ENCODE measurements around the gene SLC25A21. TPM values are rescaled to one million over a fixed set of nuclear protein-coding genes. Genes with fewer than 3 reads are reported as not detected.

SLC25A21 gene
- total RNA-seq, 4 donors from 2014 or later, result 0.82 to 11.1 TPM; not detected in 2

- in situ Hi-C loops (cut with MboI; ENCODE audit: low pct_ligation_motif_present in 1 of 4, low pct_unique_long_range_greater_than_20kb in 1 of 4, low sequenced_read_pairs in 3 of 4) (no loop called here), intact Hi-C loops (cut with DNase I; ENCODE audit: low total_unique reads) (no loop called here)
- Histone ChIP-seq H3K27me3 (no peaks in the 10 kb centered on the region), H3K9me3 (no peaks in the 10 kb centered on the region), H3K27ac (no peak overlapping the region), H3K36me3 (no peaks in the 10 kb centered on the region), H3K4me3 (no peak overlapping the region), H3K4me1 (no peaks in the 10 kb centered on the region)
- no peak for TF ChIP-seq EP300 (IDR thresholded peaks at IDR 0.05; ENCODE audit: low read depth)
- TF ChIP-seq POLR2A (IDR thresholded peaks at IDR 0.05), result no peak
- no peak for TF ChIP-seq CTCF (IDR thresholded peaks at IDR 0.05)
- no peak for TF ChIP-seq POLR2AphosphoS5 (IDR thresholded peaks at IDR 0.05)
- 78 to 79% methylated on average over 4 of the region's 4 CpGs for WGBS, 2 donors (ENCODE audit: low coverage in 1 of 2)
- DNase-seq, result no peak
Observed at GRCh38 chr14:36996133-36996856, 176.1 kb downstream of the SLC25A21 start.

GRCh38 chr14:36989806-36990205, 182.6 kb downstream of the SLC25A21 start:
- in situ Hi-C loops (cut with MboI; ENCODE audit: low pct_ligation_motif_present in 1 of 4, low pct_unique_long_range_greater_than_20kb in 1 of 4, low sequenced_read_pairs in 3 of 4), result no loop called here

GRCh38 chr14:36988989-36989388, 183.4 kb downstream of the SLC25A21 start:
- no peak for DNase-seq
- H3K36me3 ChIP-seq, result no peaks in the 10 kb centered on the region
- intact Hi-C loops (cut with DNase I; ENCODE audit: low total_unique reads) (no loop called here), in situ Hi-C loops (cut with MboI; ENCODE audit: low pct_ligation_motif_present in 1 of 4, low pct_unique_long_range_greater_than_20kb in 1 of 4, low sequenced_read_pairs in 3 of 4) (no loop called here)
- H3K27me3 ChIP-seq, result no peaks in the 10 kb centered on the region
- no peaks in the 10 kb centered on the region for H3K9me3 ChIP-seq
- TF ChIP-seq CTCF (IDR thresholded peaks at IDR 0.05) (no peak), EP300 (IDR thresholded peaks at IDR 0.05; ENCODE audit: low read depth) (no peak)
- H3K4me3 ChIP-seq, result no peak overlapping the region
- no peak overlapping the region for H3K27ac ChIP-seq
- 95 to 100% methylated on average over 1 of the region's 1 CpG for WGBS, 2 donors (ENCODE audit: low coverage in 1 of 2)
- no peaks in the 10 kb centered on the region for H3K4me1 ChIP-seq

More at GRCh38 chr14:36989806-36990205, 182.6 kb downstream of the SLC25A21 start:
- Histone ChIP-seq H3K9me3 (no peaks in the 10 kb centered on the region), H3K27me3 (no peaks in the 10 kb centered on the region), H3K27ac (no peak overlapping the region), H3K4me1 (no peaks in the 10 kb centered on the region), H3K4me3 (no peak overlapping the region), H3K36me3 (no peaks in the 10 kb centered on the region)
- TF ChIP-seq POLR2AphosphoS5 (IDR thresholded peaks at IDR 0.05) (no peak), CTCF (IDR thresholded peaks at IDR 0.05) (no peak), POLR2A (IDR thresholded peaks at IDR 0.05) (no peak), EP300 (IDR thresholded peaks at IDR 0.05; ENCODE audit: low read depth) (no peak)
- DNase-seq, result no peak
- 79% methylated on average over 3 of the region's 3 CpGs for WGBS, 2 donors (ENCODE audit: low coverage in 1 of 2)
- intact Hi-C loops (cut with DNase I; ENCODE audit: low total_unique reads), result no loop called here

GRCh38 chr14:36988568-36988967, 183.8 kb downstream of the SLC25A21 start:
- Histone ChIP-seq H3K9me3 (no peaks in the 10 kb centered on the region), H3K27ac (no peak overlapping the region), H3K4me3 (no peak overlapping the region), H3K36me3 (no peaks in the 10 kb centered on the region), H3K27me3 (no peaks in the 10 kb centered on the region), H3K4me1 (no peaks in the 10 kb centered on the region)
- WGBS, 2 donors (ENCODE audit: low coverage in 1 of 2), result 40 to 68% methylated on average over 1 of the region's 1 CpG
- no peak for DNase-seq
- in situ Hi-C loops (cut with MboI; ENCODE audit: low pct_ligation_motif_present in 1 of 4, low pct_unique_long_range_greater_than_20kb in 1 of 4, low sequenced_read_pairs in 3 of 4) (no loop called here), intact Hi-C loops (cut with DNase I; ENCODE audit: low total_unique reads) (no loop called here)
- no peak for TF ChIP-seq CTCF (IDR thresholded peaks at IDR 0.05)
- no peak for TF ChIP-seq POLR2A (IDR thresholded peaks at IDR 0.05)
